Stomach smooth muscle (tissue), 2 donors: ENCODE measurements around the gene ETFRF1.

ENCODE experiments used
- H3K27ac ChIP-seq: one replicate; pipeline ENCODE4 v1.7.0; 2013; ENCODE audit warnings: mild to moderate bottlenecking, low read length, inconsistent platforms
- H3K27me3 ChIP-seq, 2 donors: one replicate each; pipeline ENCODE4 v1.7.0; 2013; ENCODE audit warnings: low read length in 2 of 2; ENCODE audit not compliant: insufficient read depth in 2 of 2, control insufficient read depth in 1 of 2
- H3K36me3 ChIP-seq, 2 donors: one replicate each; pipeline ENCODE4 v1.7.0; 2013; ENCODE audit warnings: low read length in 2 of 2; ENCODE audit not compliant: control insufficient read depth in 2 of 2, insufficient read depth in 2 of 2
- H3K4me1 ChIP-seq: one replicate; pipeline ENCODE4 v1.7.0; 2013; ENCODE audit warnings: low read length; ENCODE audit not compliant: control insufficient read depth, insufficient read depth
- H3K4me3 ChIP-seq, 2 donors: one replicate each; pipeline ENCODE4 v1.7.0; 2013; ENCODE audit warnings: low read length in 2 of 2
- H3K9ac ChIP-seq, 2 donors: one replicate each; pipeline ENCODE4 v1.7.0; 2013; ENCODE audit warnings: low read length in 2 of 2, mild to moderate bottlenecking in 1 of 2
- H3K9me3 ChIP-seq, 2 donors: one replicate each; pipeline ENCODE4 v1.7.0; 2013; ENCODE audit warnings: low read length in 2 of 2; ENCODE audit not compliant: control insufficient read depth in 2 of 2
- donor health status: healthy.
- donor health status: Pancreatic carcinoma.

The ETFRF1 gene

DNA sequence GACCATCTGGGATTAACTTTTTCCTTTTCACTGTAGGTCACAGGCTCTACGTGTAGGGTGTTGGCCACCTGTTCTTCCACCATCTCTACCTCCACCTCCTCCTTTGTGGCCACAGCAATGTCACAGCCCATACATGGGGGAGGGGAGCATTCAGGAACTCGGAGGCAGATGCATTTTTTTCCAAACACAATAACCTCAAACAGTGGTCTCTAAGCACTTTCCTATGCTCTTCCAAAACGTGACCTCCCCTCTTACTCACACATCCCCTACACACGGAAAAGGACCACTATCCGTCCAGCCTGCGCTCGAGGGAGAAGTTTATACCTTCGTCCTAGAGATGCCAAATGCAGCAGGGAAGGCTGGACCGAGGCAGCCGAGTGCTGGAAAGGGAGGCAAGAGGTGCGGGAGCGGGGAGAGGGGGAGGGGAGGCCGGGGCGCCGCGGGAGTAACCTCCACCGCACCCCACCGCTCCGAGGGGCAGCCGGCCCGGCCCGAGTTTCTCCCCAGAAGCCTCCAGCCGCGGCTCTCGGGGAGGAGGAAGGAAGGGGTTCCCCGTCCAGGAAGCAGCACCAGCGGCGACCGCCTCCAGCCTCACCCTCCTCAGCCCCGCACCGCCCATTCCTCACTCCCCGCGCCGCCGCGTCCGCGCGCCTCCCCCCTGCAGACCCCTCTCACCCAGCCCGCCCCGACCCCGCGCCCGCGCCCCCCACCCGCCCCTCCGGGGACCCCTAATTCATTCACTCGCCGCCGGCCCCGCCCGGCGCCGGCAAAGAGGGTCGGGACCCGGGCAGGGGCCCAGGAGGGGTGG is 55.1 kb downstream of the ETFRF1 start:
- Histone ChIP-seq H3K36me3 (no peaks in the 10 kb centered on the region), H3K9ac (peak overlapping the region; percentile 68 to 69), H3K27me3 (no peaks in the 10 kb centered on the region), H3K27ac (peak overlapping the region; percentile 42), H3K4me1 (peaks cover 2% of the 10 kb centered on the region), H3K9me3 (no peaks in the 10 kb centered on the region), H3K4me3 (peak overlapping the region; percentile 87 to 91)

GRCh38 chr12:25250744-25251730 is 56.0 kb downstream of the ETFRF1 start, which contains the start of gene KRAS:
KRAS (minus strand) TSS chr12:25250929.
- H3K4me3 ChIP-seq = peak within 1 kb of the TSS; percentile 87 to 91
- no peaks in the 10 kb centered on the region for H3K9me3 ChIP-seq
- H3K4me1 ChIP-seq = peaks cover 2% of the 10 kb centered on the region
- H3K27me3 ChIP-seq = no peaks in the 10 kb centered on the region
- no peaks in the 10 kb centered on the region for H3K36me3 ChIP-seq
- H3K9ac ChIP-seq = peak within 1 kb of the TSS; percentile 71 to 72
- H3K27ac ChIP-seq = peak within 1 kb of the TSS; percentile 77

DNA sequence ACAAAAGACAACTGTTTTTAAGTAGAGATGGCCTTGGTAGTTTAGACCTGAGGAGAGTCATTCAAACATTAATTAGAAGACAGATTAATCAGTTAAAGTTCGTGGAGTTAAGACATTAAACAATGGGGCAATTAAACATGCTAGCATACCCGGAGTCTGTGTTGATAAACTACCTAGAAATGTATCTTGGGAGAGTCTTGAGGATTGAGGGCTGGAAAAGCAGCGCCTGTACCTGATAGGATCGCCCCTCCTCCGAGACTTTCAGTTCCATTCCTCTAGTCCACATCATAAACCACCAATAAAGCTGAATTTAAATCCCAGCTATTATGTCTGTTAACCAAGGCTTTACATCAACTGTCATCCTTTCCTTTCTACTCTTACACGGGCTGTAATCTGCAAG is 56.7 kb downstream of the ETFRF1 start:
- Histone ChIP-seq H3K9me3 (no peaks in the 10 kb centered on the region), H3K4me1 (peaks cover 2% of the 10 kb centered on the region), H3K9ac (peak overlapping the region; percentile 71 to 72), H3K27ac (peak overlapping the region; percentile 77), H3K36me3 (no peaks in the 10 kb centered on the region), H3K27me3 (no peaks in the 10 kb centered on the region), H3K4me3 (peak overlapping the region; percentile 60 to 87)

DNA sequence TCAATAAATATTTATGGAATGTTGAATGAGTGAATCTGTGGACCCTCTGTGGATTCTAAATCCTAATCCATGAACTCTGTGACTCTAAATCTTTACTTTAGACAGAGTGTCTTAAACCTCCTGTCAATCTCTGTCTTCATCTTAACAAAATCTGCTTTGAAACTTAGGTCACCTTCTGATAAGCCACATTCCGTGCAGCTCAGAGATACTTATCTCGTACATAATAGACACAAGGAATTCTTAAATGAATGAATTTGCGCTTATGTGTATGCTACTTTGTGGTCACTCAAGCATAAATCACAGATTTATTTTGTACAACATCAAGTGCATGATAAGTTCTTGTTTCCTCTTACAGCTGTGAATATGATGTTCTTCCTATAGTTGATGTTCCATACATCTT is 57.9 kb downstream of the ETFRF1 start:
- Histone ChIP-seq H3K4me3 (no peak overlapping the region), H3K9ac (no peak overlapping the region), H3K4me1 (peaks cover 2% of the 10 kb centered on the region), H3K27me3 (no peaks in the 10 kb centered on the region), H3K27ac (no peak overlapping the region), H3K9me3 (no peaks in the 10 kb centered on the region), H3K36me3 (no peaks in the 10 kb centered on the region)

GRCh38 chr12:25253371-25254068 is 58.5 kb downstream of the ETFRF1 start:
- Histone ChIP-seq H3K27me3 (no peaks in the 10 kb centered on the region), H3K27ac (no peak overlapping the region), H3K4me1 (peaks cover 2% of the 10 kb centered on the region), H3K4me3 (no peak overlapping the region), H3K9me3 (no peaks in the 10 kb centered on the region), H3K9ac (no peak overlapping the region), H3K36me3 (no peaks in the 10 kb centered on the region)

DNA sequence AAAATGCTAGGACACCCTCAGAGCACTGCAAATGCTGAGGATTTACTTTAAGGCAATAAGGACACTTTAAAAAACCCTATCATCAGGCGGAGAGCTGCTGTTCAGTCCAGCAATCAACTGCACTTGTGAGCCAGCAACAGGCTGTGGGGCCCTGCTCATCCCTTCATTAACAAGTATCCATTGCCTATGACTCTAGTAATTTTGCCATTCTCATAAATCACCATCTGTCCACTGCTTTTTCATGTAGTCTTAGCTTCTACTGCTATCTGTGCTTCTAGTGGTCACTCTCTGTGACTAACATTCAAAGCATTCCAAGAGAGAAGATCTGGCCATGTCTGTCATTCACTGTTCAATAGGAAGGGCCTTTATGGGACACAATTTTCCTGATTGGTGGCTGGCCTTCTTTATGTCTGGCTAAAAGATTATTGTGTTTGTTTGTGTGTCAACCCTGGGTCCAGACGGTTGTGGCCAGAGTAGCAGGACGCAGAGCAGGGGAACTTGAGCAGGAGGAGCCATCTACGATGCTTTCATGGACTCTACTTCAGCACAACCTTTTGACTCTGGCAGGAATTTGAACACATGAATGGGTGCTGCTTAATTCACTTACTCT is 59.3 kb downstream of the ETFRF1 start:
- Histone ChIP-seq H3K4me1 (peaks cover 2% of the 10 kb centered on the region), H3K9ac (no peak overlapping the region), H3K4me3 (no peak overlapping the region), H3K27me3 (no peaks in the 10 kb centered on the region), H3K27ac (no peak overlapping the region), H3K36me3 (no peaks in the 10 kb centered on the region), H3K9me3 (no peaks in the 10 kb centered on the region)
